Transverse colon (tissue), 4 donors: ENCODE results near the gene ZFYVE27. TPM values are rescaled to one million over a fixed set of nuclear protein-coding genes. Genes with fewer than 3 reads are reported as not detected.

Experiments used
- DNase-seq: peaks from one replicate; pipeline ENCODE4 v3.0.0-alpha.2; 2019
- H3K27ac ChIP-seq, 4 donors: fragments of 200-600 bp; sonication (generic); 2 replicates each; pipeline ENCODE4 v1.5.1; 2016 to 2018; ENCODE audit warnings: inconsistent platforms in 4 of 4
- H3K27me3 ChIP-seq: fragments of 200-600 bp; sonication (generic); 2 replicates; pipeline ENCODE4 v1.5.1; 2017; ENCODE audit warnings: inconsistent platforms
- H3K36me3 ChIP-seq, 4 donors: fragments of 200-600 bp; sonication (generic); 2 replicates each; pipeline ENCODE4 v1.5.1; 2017 to 2019; ENCODE audit warnings: inconsistent platforms in 4 of 4
- H3K4me1 ChIP-seq, 4 donors: fragments of 200-600 bp; sonication (generic); 2 replicates each; pipeline ENCODE4 v1.5.1; 2017 to 2020; ENCODE audit warnings: inconsistent platforms in 4 of 4
- H3K4me3 ChIP-seq, 4 donors: fragments of 200-600 bp; sonication (generic); 1 replicate in 1 of 4; 2 replicates in 3 of 4; pipeline versions ENCODE4 v1.5.1 to v1.6.1; 2017 to 2019; ENCODE audit warnings: inconsistent platforms in 4 of 4
- H3K9me3 ChIP-seq, 2 donors: fragments of 200-600 bp; sonication (generic); 2 replicates each; pipeline ENCODE4 v1.5.1; 2017 to 2019; ENCODE audit warnings: inconsistent platforms in 2 of 2
- EP300 ChIP-seq: sonication (generic); formaldehyde crosslinking; IDR thresholded peaks from one replicate; pipeline ENCODE4 v1.6.1; 2017; ENCODE audit warnings: antibody characterized with exemption, low read depth
- POLR2A ChIP-seq: fragments of 450-650 bp; IDR thresholded peaks from one replicate; pipeline ENCODE4 v1.6.1; 2016; ENCODE audit warnings: antibody characterized with exemption, mild to moderate bottlenecking, moderate library complexity
- POLR2AphosphoS5 ChIP-seq, 3 donors: sonication (generic); formaldehyde crosslinking; IDR thresholded peaks; one replicate each; pipeline ENCODE4 v1.6.1; 2016; ENCODE audit warnings: antibody characterized with exemption in 3 of 3
- WGBS, 2 donors: methylation state at CpG; one replicate each; pipeline ENCODE4 v1.1.5; 2018; ENCODE audit warnings: low coverage in 1 of 2; 5-methylcytosine and 5-hydroxymethylcytosine counted together
- in situ Hi-C, 4 donors: fragments of 200-750 bp; cut with MboI; loops; one replicate each; pipeline versions ENCODE4 v1.15.0 to v1.15.1; 2017; ENCODE audit warnings: low sequenced_read_pairs in 3 of 4, low pct_ligation_motif_present in 1 of 4, low pct_unique_long_range_greater_than_20kb in 1 of 4
- intact Hi-C: fragments of 100-400 bp; cut with DNase I; formaldehyde crosslinking; loops from one replicate; pipeline ENCODE4 v1.15.1; 2023; ENCODE audit warnings: low total_unique reads
- total RNA-seq, 4 donors: library from RNA; depleted of rRNA; stranded (reverse); fragments of >200 nt; gene quantifications; one replicate each; pipeline ENCODE4 v1.1.0, GENCODE V29; 2016
- TF ChIP-seq, protein P1 (sequence below), 5 experiments: fragments of 200-600 bp in 3 of 5; fragments of 450-650 bp in 2 of 5; sonication (generic) in 3 of 5; IDR thresholded peaks; 1 replicate in 2 of 5; 2 replicates in 3 of 5; pipeline ENCODE4 v1.5.1; 2016 to 2017; ENCODE audit warnings: antibody characterized with exemption in 5 of 5, inconsistent platforms in 3 of 5, mild to moderate bottlenecking in 2 of 5, moderate library complexity in 1 of 5

ZFYVE27 gene
- total RNA-seq, 4 donors from 2014 or later, result 46.4 to 102 (median 63.9) TPM

DNA sequence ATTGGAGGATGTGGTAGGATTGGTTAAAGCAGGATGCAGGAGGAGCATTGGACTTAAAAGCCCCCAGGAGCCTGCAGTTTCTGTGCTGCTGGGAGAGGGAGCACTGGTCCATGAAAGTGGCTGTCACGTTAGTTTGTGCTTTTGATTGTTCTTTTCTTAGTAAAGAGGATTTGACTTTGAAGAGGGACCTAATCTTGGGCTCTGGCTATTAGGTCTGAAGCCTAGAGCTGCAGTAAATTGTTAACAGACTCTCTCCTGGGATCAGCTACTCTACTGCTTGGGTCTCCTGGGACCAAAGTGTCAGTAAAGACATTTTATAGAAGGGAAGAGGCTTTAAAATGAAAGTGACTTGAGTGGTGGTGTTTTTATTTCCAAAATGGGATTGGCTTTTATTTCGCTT lies 3.7 kb downstream of the ZFYVE27 start:
- DNase-seq, result no peak

DNA sequence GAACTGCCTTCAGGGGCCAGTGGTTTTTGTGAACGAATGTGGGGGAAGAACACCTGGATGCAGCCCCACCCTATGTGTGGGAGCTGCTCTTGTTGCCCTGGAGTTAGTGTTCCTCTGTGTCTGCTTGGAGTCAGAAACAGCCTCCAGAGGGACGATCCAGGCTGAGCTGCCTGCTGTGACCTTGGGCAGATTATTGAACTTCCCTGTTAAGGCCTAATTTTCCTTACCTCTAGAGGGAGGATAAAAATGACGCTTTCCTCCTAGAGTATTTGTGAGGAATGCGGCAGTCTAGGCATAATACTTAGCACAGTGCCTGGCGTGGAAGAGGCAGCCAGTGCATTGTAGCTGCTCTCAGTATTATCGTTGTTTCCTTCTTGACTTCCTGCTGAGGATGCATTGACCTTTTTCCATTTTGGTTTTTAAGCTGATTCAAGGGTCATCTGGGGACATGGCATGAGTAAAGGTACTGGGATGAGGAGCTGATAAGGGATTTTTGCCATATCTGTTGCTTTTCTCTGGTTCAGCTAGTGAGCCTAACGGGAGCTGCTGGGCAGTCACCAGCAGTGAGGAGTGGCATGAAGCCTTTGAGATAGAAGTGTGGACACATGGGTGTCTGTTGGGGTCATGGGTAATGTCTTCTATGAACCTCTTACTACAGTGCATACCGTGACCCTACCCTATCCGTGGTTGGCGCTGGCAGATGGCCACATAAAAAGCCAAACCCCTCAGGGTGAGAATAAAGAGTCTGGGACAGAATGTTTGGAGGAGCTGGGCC lies 6.4 kb downstream of the ZFYVE27 start:
- peaks cover 0 to 58% (median 25%) of the 10 kb centered on the region in 4 donors for H3K36me3 ChIP-seq
- WGBS, 2 donors, result 85 to 88% methylated on average over 6 to 10 of the region's 10 CpGs
- H3K9me3 ChIP-seq, result no peaks in the 10 kb centered on the region
- peaks cover 2 to 12% (median 4%) of the 10 kb centered on the region in 4 donors for H3K4me1 ChIP-seq
- intact Hi-C loops (no loop called here), in situ Hi-C loops (no loop called here)
- no peaks in the 10 kb centered on the region for H3K27me3 ChIP-seq
- no peak overlapping the region for H3K27ac ChIP-seq
- no peak overlapping the region for H3K4me3 ChIP-seq
- TF ChIP-seq POLR2A (no peak), POLR2AphosphoS5 (IDR thresholded peaks at IDR 0.05) (no peak), EP300 (no peak)
- TF ChIP-seq, protein P1, sequence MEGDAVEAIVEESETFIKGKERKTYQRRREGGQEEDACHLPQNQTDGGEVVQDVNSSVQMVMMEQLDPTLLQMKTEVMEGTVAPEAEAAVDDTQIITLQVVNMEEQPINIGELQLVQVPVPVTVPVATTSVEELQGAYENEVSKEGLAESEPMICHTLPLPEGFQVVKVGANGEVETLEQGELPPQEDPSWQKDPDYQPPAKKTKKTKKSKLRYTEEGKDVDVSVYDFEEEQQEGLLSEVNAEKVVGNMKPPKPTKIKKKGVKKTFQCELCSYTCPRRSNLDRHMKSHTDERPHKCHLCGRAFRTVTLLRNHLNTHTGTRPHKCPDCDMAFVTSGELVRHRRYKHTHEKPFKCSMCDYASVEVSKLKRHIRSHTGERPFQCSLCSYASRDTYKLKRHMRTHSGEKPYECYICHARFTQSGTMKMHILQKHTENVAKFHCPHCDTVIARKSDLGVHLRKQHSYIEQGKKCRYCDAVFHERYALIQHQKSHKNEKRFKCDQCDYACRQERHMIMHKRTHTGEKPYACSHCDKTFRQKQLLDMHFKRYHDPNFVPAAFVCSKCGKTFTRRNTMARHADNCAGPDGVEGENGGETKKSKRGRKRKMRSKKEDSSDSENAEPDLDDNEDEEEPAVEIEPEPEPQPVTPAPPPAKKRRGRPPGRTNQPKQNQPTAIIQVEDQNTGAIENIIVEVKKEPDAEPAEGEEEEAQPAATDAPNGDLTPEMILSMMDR (IDR thresholded peaks at IDR 0.05), result no peak
- DNase-seq, result no peak

More for the DNA sequence above, 3.7 kb downstream of the ZFYVE27 start:
- no peak overlapping the region for H3K27ac ChIP-seq
- 86 to 100% methylated on average over 1 to 2 of the region's 2 CpGs for WGBS, 2 donors
- H3K27me3 ChIP-seq, result no peaks in the 10 kb centered on the region
- peaks cover 8 to 24% (median 13%) of the 10 kb centered on the region in 4 donors for H3K4me1 ChIP-seq
- H3K36me3 ChIP-seq, result peaks cover 0 to 35% (median 15%) of the 10 kb centered on the region in 4 donors
- no peak for TF ChIP-seq EP300
- TF ChIP-seq, protein P1 (IDR thresholded peaks at IDR 0.05), result no peak
- TF ChIP-seq POLR2AphosphoS5 (IDR thresholded peaks at IDR 0.05), result no peak
- no peak for TF ChIP-seq POLR2A
- intact Hi-C loops, result no loop called here
- in situ Hi-C loops, result no loop called here
- H3K4me3 ChIP-seq, result no peak overlapping the region
- no peaks in the 10 kb centered on the region for H3K9me3 ChIP-seq

DNA sequence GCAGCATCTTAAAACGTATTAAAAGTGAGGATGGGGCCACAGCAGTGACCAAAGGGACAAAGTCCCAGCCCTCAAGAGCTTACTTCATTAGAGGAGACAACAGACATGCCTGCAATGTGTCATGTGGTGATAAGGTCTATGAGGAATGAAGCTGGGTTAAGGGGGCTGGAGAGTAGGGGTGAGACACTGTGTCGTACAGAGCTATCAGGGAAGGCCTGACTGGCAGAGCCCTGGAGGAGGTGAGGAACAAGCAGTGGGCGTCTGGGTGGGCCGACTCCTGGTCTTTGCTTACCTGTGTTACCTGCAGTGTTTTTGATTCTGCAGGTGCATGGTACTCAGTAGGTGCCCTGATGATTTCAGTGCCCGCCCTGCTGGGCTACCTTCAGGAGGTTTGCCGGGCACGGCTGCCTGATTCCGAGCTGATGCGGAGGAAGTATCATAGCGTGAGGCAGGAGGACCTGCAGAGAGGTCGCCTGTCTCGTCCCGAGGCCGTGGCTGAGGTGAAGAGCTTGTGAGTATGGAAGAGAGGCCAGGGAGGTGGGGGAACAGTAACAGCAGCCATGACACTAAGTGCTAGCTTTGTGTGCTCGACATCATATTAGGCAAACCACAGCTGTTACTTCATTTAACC lies 7.6 kb downstream of the ZFYVE27 start:
- 91 to 95% methylated on average over 11 to 15 of the region's 15 CpGs for WGBS, 2 donors
- Histone ChIP-seq H3K36me3 (peaks cover 0 to 70% (median 26%) of the 10 kb centered on the region in 4 donors), H3K4me1 (peaks cover 0 to 1% (median 0%) of the 10 kb centered on the region in 4 donors), H3K27ac (no peak overlapping the region), H3K9me3 (no peaks in the 10 kb centered on the region), H3K27me3 (no peaks in the 10 kb centered on the region), H3K4me3 (no peak overlapping the region)
- in situ Hi-C loops, result no loop called here
- DNase-seq, result no peak
- intact Hi-C loops, result no loop called here
- TF ChIP-seq POLR2AphosphoS5 (IDR thresholded peaks at IDR 0.05) (no peak), POLR2A (no peak), EP300 (no peak)
- TF ChIP-seq, protein P1 (IDR thresholded peaks at IDR 0.05), result no peak

DNA sequence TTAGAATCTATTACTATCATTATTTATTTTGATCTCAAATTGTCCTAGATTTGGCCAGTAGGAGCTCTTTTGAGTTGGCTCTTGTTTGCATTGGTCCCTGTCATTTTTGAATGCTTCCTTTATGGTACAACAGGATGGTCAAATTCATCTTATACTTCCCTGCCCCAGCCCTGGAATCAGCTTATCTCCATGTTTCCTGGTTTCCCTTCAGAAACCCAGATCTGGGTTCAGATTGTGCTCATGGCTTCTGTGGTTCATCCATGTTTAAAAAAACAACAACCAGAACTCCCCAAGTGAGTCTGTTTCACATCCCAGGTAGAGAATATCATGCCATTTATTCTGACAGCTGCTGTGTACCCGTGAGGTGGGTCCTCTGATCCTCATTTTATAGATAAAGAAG lies 10.6 kb downstream of the ZFYVE27 start:
- Histone ChIP-seq H3K27me3 (no peaks in the 10 kb centered on the region), H3K9me3 (no peaks in the 10 kb centered on the region), H3K27ac (no peak overlapping the region), H3K4me3 (no peak overlapping the region), H3K4me1 (no peaks in the 10 kb centered on the region), H3K36me3 (peaks cover 0 to 89% (median 31%) of the 10 kb centered on the region in 4 donors)
- TF ChIP-seq EP300, result no peak
- in situ Hi-C loops, result no loop called here
- intact Hi-C loops, result no loop called here
- WGBS, 2 donors, result 77% methylated on average over 1 of the region's 1 CpG; no CpG with 5 or more reads in 1 of the 2 donors
- DNase-seq, result no peak
